Measurements from ENCODE around the gene SLC40A1.

GRCh38 chr2:189621781-189622180, 41.2 kb upstream of the SLC40A1 start:
- no peak for TF ChIP-seq CTCF (IDR thresholded peaks at IDR 0.05)
- no peak for TF ChIP-seq POLR2A (IDR thresholded peaks at IDR 0.05)

All from uterus (tissue), 2 donors.